Measurements from ENCODE around the gene HTT. TPM values are rescaled to one million over a fixed set of nuclear protein-coding genes. Genes with fewer than 3 reads are reported as not detected.

HTT gene
- total and polyA plus RNA-seq, 2 of the 13 experiments (the other 11 are each of a cell fraction or from before 2014, with no cell fraction given): 17.5 to 19.5 TPM

DNA sequence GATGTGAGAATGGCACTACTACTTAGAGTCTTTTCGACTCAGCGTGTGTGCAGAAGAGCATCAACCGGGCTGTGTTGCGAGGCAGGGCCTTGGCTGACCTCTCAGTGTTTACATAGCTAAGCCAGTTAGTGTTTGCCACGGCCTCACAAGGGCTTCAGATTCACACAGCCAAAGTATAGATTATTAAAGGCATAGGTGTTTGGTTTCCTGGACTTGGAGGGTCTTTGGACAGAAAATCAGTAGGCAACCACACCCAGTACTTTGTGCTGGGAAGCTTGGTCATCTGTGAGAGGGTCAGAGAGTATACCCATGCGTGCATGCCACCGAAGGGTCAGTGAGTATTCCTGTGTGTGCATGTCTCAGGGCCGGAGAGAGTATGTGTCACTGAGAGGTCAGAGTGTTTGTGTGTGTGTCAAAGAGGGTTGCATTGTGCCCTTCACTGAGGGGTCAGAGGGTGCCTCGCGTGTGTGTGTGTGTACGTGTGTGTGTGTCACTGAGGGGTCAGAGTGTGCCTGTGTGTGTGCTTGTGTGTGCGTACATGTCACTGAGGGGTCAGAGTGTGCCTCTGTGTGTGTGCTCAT is 104.7 kb downstream of the HTT start (continued):
- TF ChIP-seq, protein P1, sequence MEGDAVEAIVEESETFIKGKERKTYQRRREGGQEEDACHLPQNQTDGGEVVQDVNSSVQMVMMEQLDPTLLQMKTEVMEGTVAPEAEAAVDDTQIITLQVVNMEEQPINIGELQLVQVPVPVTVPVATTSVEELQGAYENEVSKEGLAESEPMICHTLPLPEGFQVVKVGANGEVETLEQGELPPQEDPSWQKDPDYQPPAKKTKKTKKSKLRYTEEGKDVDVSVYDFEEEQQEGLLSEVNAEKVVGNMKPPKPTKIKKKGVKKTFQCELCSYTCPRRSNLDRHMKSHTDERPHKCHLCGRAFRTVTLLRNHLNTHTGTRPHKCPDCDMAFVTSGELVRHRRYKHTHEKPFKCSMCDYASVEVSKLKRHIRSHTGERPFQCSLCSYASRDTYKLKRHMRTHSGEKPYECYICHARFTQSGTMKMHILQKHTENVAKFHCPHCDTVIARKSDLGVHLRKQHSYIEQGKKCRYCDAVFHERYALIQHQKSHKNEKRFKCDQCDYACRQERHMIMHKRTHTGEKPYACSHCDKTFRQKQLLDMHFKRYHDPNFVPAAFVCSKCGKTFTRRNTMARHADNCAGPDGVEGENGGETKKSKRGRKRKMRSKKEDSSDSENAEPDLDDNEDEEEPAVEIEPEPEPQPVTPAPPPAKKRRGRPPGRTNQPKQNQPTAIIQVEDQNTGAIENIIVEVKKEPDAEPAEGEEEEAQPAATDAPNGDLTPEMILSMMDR (CRISPR knock-in tag; IDR thresholded peaks at IDR 0.05): no peak
- TF ChIP-seq TBX2 (CRISPR knock-in tag; IDR thresholded peaks at IDR 0.05; ENCODE audit: borderline replicate concordance) (peak; percentile 69; the same call in 1 of the 2 replicates), ZNF33B (CRISPR knock-in tag; IDR thresholded peaks at IDR 0.05) (no peak), POLR2AphosphoS2 (IDR thresholded peaks at IDR 0.05; ENCODE audit: low read depth, low read length) (no peak), PAWR (CRISPR knock-in tag; IDR thresholded peaks at IDR 0.05; ENCODE audit: borderline replicate concordance) (no peak), ZNF557 (CRISPR knock-in tag; IDR thresholded peaks at IDR 0.05) (no peak), ZNF773 (CRISPR knock-in tag; IDR thresholded peaks at IDR 0.05; ENCODE audit: borderline replicate concordance) (no peak), TP53 (CRISPR knock-in tag; conservative IDR thresholded peaks at IDR 0.05) (no peak), DPF2 (CRISPR knock-in tag; IDR thresholded peaks at IDR 0.05; ENCODE audit: borderline replicate concordance, low read depth) (peak; percentile 48; the same call in 1 of the 2 replicates), SAFB2 (CRISPR knock-in tag; IDR thresholded peaks at IDR 0.05; ENCODE audit: borderline replicate concordance, low read depth) (no peak), SP2 (CRISPR knock-in tag; IDR thresholded peaks at IDR 0.05) (no peak), ETV6 (CRISPR knock-in tag; conservative IDR thresholded peaks at IDR 0.05) (no peak), ZNF678 (CRISPR knock-in tag; IDR thresholded peaks at IDR 0.05) (no peak), CBX1 (IDR thresholded peaks at IDR 0.05; ENCODE audit: low read depth) (no peak), CCDC6 (CRISPR knock-in tag; IDR thresholded peaks at IDR 0.05) (no peak), KLF9 (CRISPR knock-in tag; IDR thresholded peaks at IDR 0.05; ENCODE audit: low read depth) (no peak)
- TF ChIP-seq, protein P2, sequence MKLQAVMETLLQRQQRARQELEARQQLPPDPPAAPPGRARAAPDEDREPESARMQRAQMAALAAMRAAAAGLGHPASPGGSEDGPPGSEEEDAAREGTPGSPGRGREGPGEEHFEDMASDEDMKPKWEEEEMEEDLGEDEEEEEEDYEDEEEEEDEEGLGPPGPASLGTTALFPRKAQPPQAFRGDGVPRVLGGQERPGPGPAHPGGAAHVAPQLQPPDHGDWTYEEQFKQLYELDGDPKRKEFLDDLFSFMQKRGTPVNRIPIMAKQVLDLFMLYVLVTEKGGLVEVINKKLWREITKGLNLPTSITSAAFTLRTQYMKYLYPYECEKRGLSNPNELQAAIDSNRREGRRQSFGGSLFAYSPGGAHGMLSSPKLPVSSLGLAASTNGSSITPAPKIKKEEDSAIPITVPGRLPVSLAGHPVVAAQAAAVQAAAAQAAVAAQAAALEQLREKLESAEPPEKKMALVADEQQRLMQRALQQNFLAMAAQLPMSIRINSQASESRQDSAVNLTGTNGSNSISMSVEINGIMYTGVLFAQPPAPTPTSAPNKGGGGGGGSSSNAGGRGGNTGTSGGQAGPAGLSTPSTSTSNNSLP (IDR thresholded peaks at IDR 0.05; ENCODE audit: low read depth, low read length): no peak
- TF ChIP-seq, protein P3, sequence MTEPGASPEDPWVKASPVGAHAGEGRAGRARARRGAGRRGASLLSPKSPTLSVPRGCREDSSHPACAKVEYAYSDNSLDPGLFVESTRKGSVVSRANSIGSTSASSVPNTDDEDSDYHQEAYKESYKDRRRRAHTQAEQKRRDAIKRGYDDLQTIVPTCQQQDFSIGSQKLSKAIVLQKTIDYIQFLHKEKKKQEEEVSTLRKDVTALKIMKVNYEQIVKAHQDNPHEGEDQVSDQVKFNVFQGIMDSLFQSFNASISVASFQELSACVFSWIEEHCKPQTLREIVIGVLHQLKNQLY (CRISPR knock-in tag; IDR thresholded peaks at IDR 0.05): no peak
- TF ChIP-seq, protein P4, sequence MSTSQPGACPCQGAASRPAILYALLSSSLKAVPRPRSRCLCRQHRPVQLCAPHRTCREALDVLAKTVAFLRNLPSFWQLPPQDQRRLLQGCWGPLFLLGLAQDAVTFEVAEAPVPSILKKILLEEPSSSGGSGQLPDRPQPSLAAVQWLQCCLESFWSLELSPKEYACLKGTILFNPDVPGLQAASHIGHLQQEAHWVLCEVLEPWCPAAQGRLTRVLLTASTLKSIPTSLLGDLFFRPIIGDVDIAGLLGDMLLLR (CRISPR knock-in tag; IDR thresholded peaks at IDR 0.05): no peak
- TF ChIP-seq, protein P5, sequence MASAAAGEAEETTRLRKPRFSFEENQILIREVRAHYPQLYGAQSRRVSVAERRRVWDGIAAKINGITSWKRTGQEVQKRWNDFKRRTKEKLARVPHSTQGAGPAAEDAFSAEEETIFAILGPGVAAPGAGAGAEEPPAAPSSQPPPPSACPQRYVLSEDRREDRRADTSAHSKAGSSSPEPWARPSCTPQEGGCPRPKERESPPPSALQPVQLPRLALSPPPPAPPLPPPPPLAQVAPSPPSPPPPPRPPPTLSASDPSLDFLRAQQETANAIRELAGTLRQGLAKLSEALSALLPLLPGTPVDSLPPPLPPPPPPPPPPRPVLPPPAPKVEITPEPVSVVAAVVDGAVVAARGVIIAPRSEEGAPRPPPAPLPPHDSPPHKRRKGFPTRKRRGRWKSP (CRISPR knock-in tag; IDR thresholded peaks at IDR 0.05): no peak
- TF ChIP-seq, protein P6, sequence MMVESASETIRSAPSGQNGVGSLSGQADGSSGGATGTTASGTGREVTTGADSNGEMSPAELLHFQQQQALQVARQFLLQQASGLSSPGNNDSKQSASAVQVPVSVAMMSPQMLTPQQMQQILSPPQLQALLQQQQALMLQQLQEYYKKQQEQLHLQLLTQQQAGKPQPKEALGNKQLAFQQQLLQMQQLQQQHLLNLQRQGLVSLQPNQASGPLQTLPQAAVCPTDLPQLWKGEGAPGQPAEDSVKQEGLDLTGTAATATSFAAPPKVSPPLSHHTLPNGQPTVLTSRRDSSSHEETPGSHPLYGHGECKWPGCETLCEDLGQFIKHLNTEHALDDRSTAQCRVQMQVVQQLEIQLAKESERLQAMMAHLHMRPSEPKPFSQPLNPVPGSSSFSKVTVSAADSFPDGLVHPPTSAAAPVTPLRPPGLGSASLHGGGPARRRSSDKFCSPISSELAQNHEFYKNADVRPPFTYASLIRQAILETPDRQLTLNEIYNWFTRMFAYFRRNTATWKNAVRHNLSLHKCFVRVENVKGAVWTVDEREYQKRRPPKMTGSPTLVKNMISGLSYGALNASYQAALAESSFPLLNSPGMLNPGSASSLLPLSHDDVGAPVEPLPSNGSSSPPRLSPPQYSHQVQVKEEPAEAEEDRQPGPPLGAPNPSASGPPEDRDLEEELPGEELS (CRISPR knock-in tag; IDR thresholded peaks at IDR 0.05): no peak
- TF ChIP-seq, protein P7, sequence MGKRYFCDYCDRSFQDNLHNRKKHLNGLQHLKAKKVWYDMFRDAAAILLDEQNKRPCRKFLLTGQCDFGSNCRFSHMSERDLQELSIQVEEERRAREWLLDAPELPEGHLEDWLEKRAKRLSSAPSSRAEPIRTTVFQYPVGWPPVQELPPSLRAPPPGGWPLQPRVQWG (CRISPR knock-in tag; IDR thresholded peaks at IDR 0.05; ENCODE audit: borderline replicate concordance, low read depth): no peak

Measured in HepG2 (cell line).